K562 (cell line): Measurements from ENCODE around the gene RAVER2. TPM values are rescaled to one million over a fixed set of nuclear protein-coding genes. Genes with fewer than 3 reads are reported as not detected.

ENCODE experiments used
- ATAC-seq: fragments of 200-7000 bp; cut with Tn5 transposase; 3 replicates; pipeline ENCODE4 v1.9.1; 2020; ENCODE audit warnings: moderate library complexity
- BruUV-seq: library from RNA; stranded (reverse); fragments of 400-500 nt; replicated peaks from 2 replicates; lab custom pipeline; 2021; lab: Mats Ljungman, UMichigan
- CTCF ChIA-PET: fragments of 300-600 bp; formaldehyde crosslinking; extraction: SDS; loops from one replicate; lab custom pipeline; 2021; ENCODE audit warnings: low intra/inter-chr PET ratio; lab: Yijun Ruan, JAX
- POLR2A ChIA-PET: fragments of 300-600, 350-650 bp; sonication (Branson Sonifier 250); formaldehyde crosslinking; extraction: SDS; loops from one replicate; lab custom pipeline; 2021; ENCODE audit warnings: antibody characterized with exemption, inconsistent platforms; lab: Yijun Ruan, JAX
- DNase-seq, 4 experiments: peaks; one replicate each; pipeline versions ENCODE4 v3.0.0 to v3.0.0-alpha.2; 2011 to 2018; ENCODE audit warnings: low spot score in 3 of 4, mixed read lengths in 3 of 4; ENCODE audit errors: extremely low read depth in 1 of 4
- FAIRE-seq: peaks from 2 replicates; lab custom pipeline; 2011; peaks lifted over from hg19 to GRCh38; lab: Jason Lieb, UNC
- H2AFZ ChIP-seq: 2 replicates; pipeline ENCODE4 v1.6.0; 2011; ENCODE audit warnings: low read depth, low read length, control low read depth, inconsistent platforms
- H3K27ac ChIP-seq: fragments of 200-600 bp; 3 replicates; pipeline ENCODE4 v1.8.0; 2011; ENCODE audit warnings: low read depth, mild to moderate bottlenecking, control low read depth, inconsistent platforms, low read length, moderate library complexity, mixed read lengths; ENCODE audit errors: extremely low read depth
- H3K27me3 ChIP-seq, 2 experiments: fragments of 300-600 bp in 1 of 2; 2 replicates in 1 of 2; 3 replicates in 1 of 2; pipeline versions ENCODE4 v1.6.0 to v1.8.0; 2011; ENCODE audit warnings: inconsistent platforms in 2 of 2, low read length in 2 of 2, mild to moderate bottlenecking in 1 of 2, mixed read lengths in 1 of 2, moderate library complexity in 1 of 2; ENCODE audit not compliant: control insufficient read depth in 2 of 2, insufficient read depth in 2 of 2
- H3K36me3 ChIP-seq: fragments of 300-600 bp; 3 replicates; pipeline ENCODE4 v1.8.0; 2011; ENCODE audit warnings: mild to moderate bottlenecking, low read length, inconsistent platforms; ENCODE audit not compliant: control insufficient read depth, insufficient read depth
- H3K4me1 ChIP-seq, 2 experiments: fragments of 200-600 bp in 1 of 2; replicated peaks in 1 of 2; 2 replicates in 1 of 2; 3 replicates in 1 of 2; pipeline versions ENCODE4 v1.5.1 to v1.8.0; 2011; ENCODE audit warnings: inconsistent platforms in 2 of 2, low read length in 2 of 2, mild to moderate bottlenecking in 1 of 2, mixed read lengths in 1 of 2, moderate library complexity in 1 of 2; ENCODE audit not compliant: control insufficient read depth in 2 of 2, insufficient read depth in 2 of 2
- H3K4me2 ChIP-seq: 2 replicates; pipeline ENCODE4 v1.6.1; 2011; ENCODE audit warnings: low read length, control low read depth, inconsistent platforms, mixed read lengths; ENCODE audit not compliant: insufficient read depth
- H3K4me3 ChIP-seq: fragments of 200-600 bp; sonication (generic), shearing (Covaris generic); 2 replicates; pipeline ENCODE4 v1.5.1; 2016; ENCODE audit warnings: control low read depth, inconsistent platforms
- H3K79me2 ChIP-seq: fragments of 200-600 bp; 3 replicates; pipeline ENCODE4 v1.8.0; 2011; ENCODE audit warnings: low read length, inconsistent platforms; ENCODE audit not compliant: control insufficient read depth, insufficient read depth
- H3K9ac ChIP-seq, 2 experiments: 2 replicates each; pipeline versions ENCODE4 v1.6.0 to v1.6.1; 2011; ENCODE audit warnings: low read depth in 2 of 2, low read length in 2 of 2, control low read depth in 1 of 2, inconsistent platforms in 1 of 2, mild to moderate bottlenecking in 1 of 2, mixed read lengths in 1 of 2; ENCODE audit not compliant: insufficient read depth in 1 of 2
- H3K9me1 ChIP-seq: one replicate; pipeline ENCODE4 v1.6.0; 2011; ENCODE audit warnings: inconsistent platforms, mild to moderate bottlenecking, low read length, moderate library complexity; ENCODE audit not compliant: control insufficient read depth, insufficient read depth
- H3K9me3 ChIP-seq: replicated peaks from 2 replicates; pipeline ENCODE4 v1.5.1; 2011; ENCODE audit warnings: low read depth, low read length, inconsistent platforms; ENCODE audit not compliant: control insufficient read depth, insufficient read depth
- H4K20me1 ChIP-seq: replicated peaks from 2 replicates; pipeline ENCODE4 v1.6.1; 2011; ENCODE audit warnings: low read length, inconsistent platforms, mixed read lengths; ENCODE audit not compliant: control insufficient read depth, insufficient read depth
- ELF1 ChIP-seq: fragments of 200-800 bp; sonication (Bioruptor generic); IDR thresholded peaks from 2 replicates; pipeline ENCODE4 v1.6.1; 2016; ENCODE audit warnings: missing genetic modification characterization, missing compliant biosample characterization
- FIP1L1 ChIP-seq: fragments of 200-400 bp; formaldehyde crosslinking; IDR thresholded peaks from 2 replicates; pipeline ENCODE4 v1.6.1; 2018; ENCODE audit warnings: mild to moderate bottlenecking, low read depth, low read length; ENCODE audit not compliant: poor library complexity, severe bottlenecking
- HBP1 ChIP-seq: fragments of 450-650 bp; formaldehyde crosslinking; IDR thresholded peaks from 2 replicates; pipeline ENCODE4 v1.4.0; 2022; ENCODE audit warnings: missing genetic modification characterization
- HLTF ChIP-seq: fragments of 450-650 bp; IDR thresholded peaks from 2 replicates; pipeline ENCODE4 v1.6.1; 2016
- IRF1 ChIP-seq: sonication (generic); formaldehyde crosslinking; IDR thresholded peaks from 2 replicates; pipeline ENCODE4 v1.8.0; 2022; ENCODE audit warnings: missing genetic modification reagents, mild to moderate bottlenecking, borderline replicate concordance
- JUNB ChIP-seq: fragments of 450-650 bp; formaldehyde crosslinking; conservative IDR thresholded peaks from 2 replicates; pipeline ENCODE4 v1.4.0; 2020; ENCODE audit warnings: mild to moderate bottlenecking
- SAP30 ChIP-seq: fragments of 200-600 bp; sonication (generic); IDR thresholded peaks from 2 replicates; pipeline ENCODE4 v1.6.1; 2012; ENCODE audit warnings: borderline replicate concordance, low read depth, mild to moderate bottlenecking, moderate library complexity, low read length, control low read depth, inconsistent platforms; ENCODE audit not compliant: insufficient read depth, poor library complexity, severe bottlenecking
- SMAD1 ChIP-seq: fragments of 150-350 bp; IDR thresholded peaks from 2 replicates; pipeline ENCODE4 v1.6.1; 2014; ENCODE audit warnings: low read length, low read depth; ENCODE audit not compliant: partially characterized antibody
- SMARCB1 ChIP-seq: IDR thresholded peaks from 2 replicates; pipeline ENCODE4 v1.6.1; 2011; ENCODE audit warnings: improper control_type of control experiment, low read depth; ENCODE audit not compliant: insufficient read length
- THAP7 ChIP-seq: fragments of 250-450 bp; sonication (Bioruptor Pico); IDR thresholded peaks from 2 replicates; pipeline ENCODE4 v1.5.0; 2021
- THRB ChIP-seq: fragments of 450-650 bp; formaldehyde crosslinking; conservative IDR thresholded peaks from 2 replicates; pipeline ENCODE4 v1.4.0; 2022; ENCODE audit warnings: mild to moderate bottlenecking, missing genetic modification characterization
- ZBTB2 ChIP-seq: fragments of 450-650 bp; IDR thresholded peaks from 2 replicates; pipeline ENCODE4 v1.6.1; 2016; ENCODE audit warnings: antibody characterized with exemption
- ZFP36 ChIP-seq: fragments of 150-350 bp; IDR thresholded peaks from 2 replicates; pipeline ENCODE4 v1.6.1; 2018; ENCODE audit warnings: low read length, low read depth; ENCODE audit not compliant: partially characterized antibody
- ZFPM2 ChIP-seq: fragments of 250-450 bp; sonication (Bioruptor Pico); IDR thresholded peaks from 2 replicates; pipeline ENCODE4 v1.5.1; 2022; ENCODE audit warnings: mild to moderate bottlenecking
- ZNF212 ChIP-seq: fragments of 450-650 bp; formaldehyde crosslinking; IDR thresholded peaks from 2 replicates; pipeline ENCODE4 v1.4.0; 2020; ENCODE audit warnings: mild to moderate bottlenecking
- ZNF561 ChIP-seq: fragments of 450-650 bp; formaldehyde crosslinking; conservative IDR thresholded peaks from 2 replicates; pipeline ENCODE4 v1.4.0; 2020; ENCODE audit warnings: mild to moderate bottlenecking, moderate library complexity
- ZNF77 ChIP-seq: fragments of 250-450 bp; sonication (Bioruptor Pico); IDR thresholded peaks from 2 replicates; pipeline ENCODE4 v1.5.0; 2020
- WGBS: fragments of 100-300 bp; shearing (Covaris generic); methylation state at CpG from one replicate; pipeline ENCODE4 v1.1.6; 2016; ENCODE audit warnings: low coverage, mixed read lengths; ENCODE audit not compliant: insufficient coverage; ENCODE audit errors: missing lambda C conversion rate; 5-methylcytosine and 5-hydroxymethylcytosine counted together
- in situ Hi-C: fragments of 300-500 bp; cut with MboI; formaldehyde crosslinking; loops from 4 replicates; pipeline ENCODE4 v1.15.0; 2018; ENCODE audit warnings: inconsistent platforms, mixed read lengths
- intact Hi-C: fragments of 100-400 bp; cut with micrococcal nuclease; formaldehyde crosslinking; loops from 2 replicates; pipeline ENCODE4 v1.14.2; 2022
- polyA plus RNA-seq, 8 experiments: library from polyadenylated mRNA; depleted of rRNA in 4 of 8; stranded (reverse) in 5 of 8; unstranded in 3 of 8; fragments of >200 nt; fragmentation: Nextera tagmentation in 2 of 8; fragmentation: Illumina TruSeq in 1 of 8; extraction: Ambion mirVana in 2 of 8; extraction: Trizol in 1 of 8; gene quantifications; 2 replicates each; pipeline versions ENCODE4 v1.2.1 to v1.2.3, GENCODE V29; 2011 to 2014; ENCODE audit warnings: inconsistent platforms in 1 of 8, missing spikeins in 1 of 8
- total RNA-seq, 7 experiments: library from RNA; depleted of rRNA in 6 of 7; stranded (reverse); fragments of >200 nt in 6 of 7; fragmentation: Illumina TruSeq in 2 of 7; extraction: Trizol in 2 of 7; gene quantifications; 2 replicates each; pipeline versions ENCODE4 v1.2.1 to v1.2.3, GENCODE V29; 2011 to 2021; ENCODE audit warnings: low replicate concordance in 1 of 7

The RAVER2 gene
- total and polyA plus RNA-seq, 9 of the 15 experiments (the other 6 are each of a cell fraction or from before 2014, with no cell fraction given), result 1.8 to 6.1 (median 4.4) TPM

GRCh38 chr1:64711266-64711665 lies 33.6 kb upstream of the RAVER2 start:
- H3K9me1 ChIP-seq, result no peaks in the 10 kb centered on the region
- no peak overlapping the region for H3K4me2 ChIP-seq
- no peak for TF ChIP-seq THRB (CRISPR knock-in tag)
- TF ChIP-seq IRF1 (CRISPR knock-in tag), result no peak
- TF ChIP-seq ZBTB2, result no peak
- no peak for TF ChIP-seq SAP30
- no peak for TF ChIP-seq ELF1 (tag)
- TF ChIP-seq ZNF77 (CRISPR knock-in tag), result no peak
- no peak for TF ChIP-seq ZNF212
- no peak for TF ChIP-seq JUNB
- TF ChIP-seq ZFPM2 (CRISPR knock-in tag), result no peak
- no peak for TF ChIP-seq THAP7 (CRISPR knock-in tag)
- no peak for TF ChIP-seq SMAD1
- TF ChIP-seq HLTF, result no peak
- no peak for TF ChIP-seq ZFP36
- no peak for TF ChIP-seq ZNF561
- TF ChIP-seq SMARCB1, result no peak
- TF ChIP-seq FIP1L1, result no peak
- TF ChIP-seq HBP1 (CRISPR knock-in tag), result no peak
- no peaks in the 10 kb centered on the region for H3K9me3 ChIP-seq
- 0% methylated on average over 1 of the region's 1 CpG for WGBS
- POLR2A ChIA-PET, result no interaction called here
- in situ Hi-C loops (no loop called here), intact Hi-C loops (no loop called here)
- CTCF ChIA-PET, result no interaction called here
- no peak overlapping the region for H2AFZ ChIP-seq
- H3K4me1 ChIP-seq, result no peaks in the 10 kb centered on the region
- H3K4me3 ChIP-seq, result no peak overlapping the region
- no peaks in the 10 kb centered on the region for H4K20me1 ChIP-seq
- FAIRE-seq, result no peak
- H3K27me3 ChIP-seq, result peaks cover 0 to 7% of the 10 kb centered on the region in 2 experiments; a peak in 2 of 5 replicates
- no TSS peak for BruUV-seq
- DNase-seq, result no peak
- no peaks in the 10 kb centered on the region for H3K36me3 ChIP-seq
- no peaks in the 10 kb centered on the region for H3K79me2 ChIP-seq
- no peak overlapping the region for H3K27ac ChIP-seq
- no peak for ATAC-seq
- no peak overlapping the region for H3K9ac ChIP-seq
